Subcutaneous adipose tissue (tissue), 4 donors: ENCODE results near the gene TOMM22. TPM values are rescaled to one million over a fixed set of nuclear protein-coding genes. Genes with fewer than 3 reads are reported as not detected.

Source experiments
- total RNA-seq, 4 donors: library from RNA; depleted of rRNA; stranded (reverse); fragments of >200 nt; gene quantifications; one replicate each; pipeline ENCODE4 v1.1.0, GENCODE V29; 2016
- TF ChIP-seq, protein P1 (sequence below): fragments of 450-650 bp; IDR thresholded peaks from one replicate; pipeline ENCODE4 v1.5.1; 2016; ENCODE audit warnings: low read depth, mild to moderate bottlenecking, control low read depth, antibody characterized with exemption, moderate library complexity

The TOMM22 gene
- total RNA-seq, 4 donors from 2014 or later, result 26.6 to 52.2 (median 30.0) TPM

DNA sequence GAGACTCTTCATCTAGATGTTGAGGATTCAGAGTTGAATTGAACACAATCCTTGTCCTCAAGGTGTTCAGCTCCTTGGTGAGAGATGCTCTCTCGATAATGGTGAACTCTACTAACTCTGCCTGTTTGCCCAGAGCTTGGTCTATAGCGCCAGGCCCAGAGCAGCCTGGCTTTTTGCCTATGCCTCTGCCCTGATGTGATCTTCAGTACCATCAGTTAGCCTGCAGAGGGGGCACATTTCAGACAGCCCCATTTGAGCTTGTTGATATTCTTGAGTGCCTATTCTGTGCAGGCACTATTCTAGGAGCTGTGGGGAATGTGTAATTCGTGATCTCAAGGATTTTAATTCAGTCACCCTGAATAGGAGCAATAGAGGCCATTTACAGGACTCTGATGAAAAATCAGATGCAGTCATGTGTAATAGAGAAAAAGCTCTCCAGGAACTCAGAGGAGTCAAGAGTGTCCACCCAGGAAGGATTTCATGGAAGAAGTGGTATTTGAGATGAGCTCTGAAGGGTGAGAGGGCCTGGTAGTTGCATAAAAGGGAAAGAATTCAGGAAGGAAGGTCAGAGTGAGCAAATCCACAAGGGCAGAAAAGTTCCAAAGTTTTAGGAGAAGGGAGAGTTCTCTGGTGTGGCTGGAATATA, 43.3 kb downstream of the TOMM22 start:
- TF ChIP-seq, protein P1, sequence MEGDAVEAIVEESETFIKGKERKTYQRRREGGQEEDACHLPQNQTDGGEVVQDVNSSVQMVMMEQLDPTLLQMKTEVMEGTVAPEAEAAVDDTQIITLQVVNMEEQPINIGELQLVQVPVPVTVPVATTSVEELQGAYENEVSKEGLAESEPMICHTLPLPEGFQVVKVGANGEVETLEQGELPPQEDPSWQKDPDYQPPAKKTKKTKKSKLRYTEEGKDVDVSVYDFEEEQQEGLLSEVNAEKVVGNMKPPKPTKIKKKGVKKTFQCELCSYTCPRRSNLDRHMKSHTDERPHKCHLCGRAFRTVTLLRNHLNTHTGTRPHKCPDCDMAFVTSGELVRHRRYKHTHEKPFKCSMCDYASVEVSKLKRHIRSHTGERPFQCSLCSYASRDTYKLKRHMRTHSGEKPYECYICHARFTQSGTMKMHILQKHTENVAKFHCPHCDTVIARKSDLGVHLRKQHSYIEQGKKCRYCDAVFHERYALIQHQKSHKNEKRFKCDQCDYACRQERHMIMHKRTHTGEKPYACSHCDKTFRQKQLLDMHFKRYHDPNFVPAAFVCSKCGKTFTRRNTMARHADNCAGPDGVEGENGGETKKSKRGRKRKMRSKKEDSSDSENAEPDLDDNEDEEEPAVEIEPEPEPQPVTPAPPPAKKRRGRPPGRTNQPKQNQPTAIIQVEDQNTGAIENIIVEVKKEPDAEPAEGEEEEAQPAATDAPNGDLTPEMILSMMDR, result no peak

DNA sequence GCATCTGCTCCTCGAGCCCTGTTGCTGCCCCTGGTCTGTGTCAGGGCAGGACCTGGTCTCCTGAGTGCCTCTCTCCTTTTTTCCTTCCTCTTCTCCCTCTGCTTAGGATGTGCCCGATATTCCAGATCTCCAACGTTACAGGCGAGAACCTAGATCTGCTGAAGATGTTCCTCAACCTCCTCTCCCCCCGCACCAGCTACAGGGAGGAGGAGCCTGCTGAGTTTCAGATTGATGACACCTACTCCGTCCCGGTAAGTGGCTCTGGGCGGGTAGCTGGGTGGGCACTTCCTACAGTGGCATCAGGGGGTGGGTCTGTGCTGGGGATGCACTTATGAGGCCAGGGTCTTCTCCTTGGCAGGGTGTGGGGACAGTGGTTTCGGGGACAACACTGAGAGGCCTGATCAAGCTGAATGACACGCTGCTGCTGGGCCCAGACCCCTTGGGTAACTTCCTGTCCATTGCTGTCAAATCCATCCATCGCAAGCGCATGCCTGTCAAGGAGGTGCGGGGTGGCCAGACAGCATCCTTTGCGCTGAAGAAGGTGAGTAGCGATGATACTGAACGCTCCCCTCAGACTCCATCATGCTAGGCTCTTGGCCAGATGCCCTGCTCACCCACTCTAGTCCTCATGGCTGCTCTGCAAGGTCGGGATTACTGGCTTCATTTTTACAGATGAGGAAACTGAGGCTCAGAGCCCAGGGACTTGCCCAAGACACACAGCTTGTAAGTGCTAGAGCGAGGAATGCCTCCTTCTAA, 44.3 kb downstream of the TOMM22 start:
- TF ChIP-seq, protein P1, result no peak

DNA sequence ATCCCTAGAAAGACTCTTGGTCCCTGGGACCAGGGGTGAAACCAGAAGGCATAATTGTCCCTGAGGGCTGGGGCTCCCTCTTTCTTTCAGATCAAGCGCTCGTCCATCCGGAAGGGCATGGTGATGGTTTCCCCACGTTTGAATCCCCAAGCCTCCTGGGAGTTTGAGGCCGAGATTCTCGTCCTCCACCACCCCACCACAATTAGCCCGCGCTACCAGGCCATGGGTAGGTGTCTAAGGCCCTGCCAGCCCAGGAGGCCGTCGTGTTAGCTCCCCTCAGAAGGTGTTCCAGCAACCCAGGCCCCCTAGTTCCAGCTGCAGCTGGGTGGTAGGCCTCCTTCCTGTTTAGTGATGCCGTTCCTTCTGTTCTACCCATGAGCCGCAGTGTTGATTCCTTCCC, 45.4 kb downstream of the TOMM22 start:
- TF ChIP-seq, protein P1, result no peak

DNA sequence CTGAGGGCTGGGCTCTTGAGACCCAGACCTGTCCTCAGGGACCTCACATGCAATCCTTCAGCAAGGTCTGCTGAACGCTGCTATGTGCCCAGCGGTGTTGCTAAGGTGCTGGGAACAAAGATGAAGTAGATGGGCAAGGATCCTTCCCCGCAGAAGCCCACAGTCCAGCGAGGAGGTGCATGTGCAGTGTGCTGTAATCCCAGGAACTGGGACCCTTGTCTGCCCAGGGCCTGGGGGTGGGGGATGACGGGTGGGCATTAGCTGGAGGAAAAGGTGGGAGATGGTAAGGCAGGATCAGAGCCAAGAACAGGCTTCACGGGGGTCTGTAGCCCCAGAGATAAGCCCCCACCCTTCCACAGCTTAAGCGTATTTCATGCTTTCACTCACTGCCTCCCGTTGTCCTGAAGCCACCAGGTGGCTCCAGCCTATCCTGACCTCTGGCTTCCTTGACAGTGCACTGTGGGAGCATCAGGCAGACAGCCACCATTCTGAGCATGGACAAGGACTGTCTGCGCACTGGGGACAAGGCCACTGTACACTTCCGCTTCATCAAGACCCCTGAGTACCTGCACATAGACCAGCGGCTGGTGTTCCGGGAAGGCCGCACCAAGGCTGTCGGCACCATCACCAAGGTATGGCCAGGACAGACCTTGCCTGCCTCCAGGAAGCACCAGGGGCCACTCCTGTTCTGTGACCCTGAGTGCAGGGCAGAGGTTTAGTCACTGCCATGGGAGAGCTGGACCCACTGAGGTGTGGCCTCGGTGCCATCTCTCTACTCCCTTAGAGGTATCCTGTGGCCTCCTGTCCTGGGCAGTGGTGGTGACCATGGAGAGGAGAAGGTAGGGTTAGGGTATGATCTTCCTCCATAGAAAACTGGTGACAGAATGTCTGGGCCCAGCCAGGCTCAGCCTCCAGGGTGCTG, 46.0 kb downstream of the TOMM22 start:
- TF ChIP-seq, protein P1, result no peak

DNA sequence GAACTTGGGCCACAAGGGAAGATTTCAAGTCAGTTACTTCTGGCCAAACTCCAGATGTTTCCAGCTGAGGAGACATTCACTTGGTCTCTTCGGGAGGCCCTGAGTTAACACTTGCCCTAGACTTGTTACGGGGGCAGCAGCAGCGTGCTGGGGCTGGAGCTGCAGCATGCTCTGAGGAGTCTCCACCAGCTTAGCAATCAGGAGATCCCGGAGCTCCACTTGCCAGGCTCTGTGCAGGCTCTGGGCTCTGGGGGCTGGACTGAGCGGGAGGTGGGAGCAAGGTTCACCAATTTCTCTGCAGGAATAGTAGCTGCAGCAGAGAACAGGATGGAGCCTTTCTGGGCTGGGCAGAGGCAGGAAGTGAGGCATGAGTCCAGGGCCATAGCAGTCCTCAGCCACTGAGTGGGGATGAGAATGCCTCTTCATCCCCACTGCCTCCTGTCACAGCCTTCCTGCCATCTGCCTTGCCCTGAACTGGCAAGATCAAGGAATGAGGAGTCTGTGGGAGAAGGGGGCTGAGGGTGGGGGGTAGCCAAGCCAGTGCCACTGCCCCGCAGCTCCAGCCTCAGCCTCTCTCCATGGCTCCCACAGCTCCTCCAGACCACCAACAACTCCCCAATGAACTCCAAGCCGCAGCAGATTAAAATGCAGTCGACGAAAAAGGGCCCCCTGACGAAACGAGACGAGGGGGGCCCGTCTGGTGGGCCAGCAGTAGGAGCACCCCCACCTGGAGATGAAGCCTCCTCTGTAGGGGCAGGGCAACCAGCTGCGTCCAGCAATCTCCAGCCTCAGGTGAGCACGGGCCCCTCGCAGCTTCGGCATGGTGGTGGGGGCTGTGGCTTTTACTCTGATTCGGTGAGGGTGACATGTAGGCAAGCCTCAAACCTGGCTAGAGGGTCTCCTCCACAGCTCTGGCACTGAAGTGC, 47.4 kb downstream of the TOMM22 start:
- TF ChIP-seq, protein P1, result no peak

DNA sequence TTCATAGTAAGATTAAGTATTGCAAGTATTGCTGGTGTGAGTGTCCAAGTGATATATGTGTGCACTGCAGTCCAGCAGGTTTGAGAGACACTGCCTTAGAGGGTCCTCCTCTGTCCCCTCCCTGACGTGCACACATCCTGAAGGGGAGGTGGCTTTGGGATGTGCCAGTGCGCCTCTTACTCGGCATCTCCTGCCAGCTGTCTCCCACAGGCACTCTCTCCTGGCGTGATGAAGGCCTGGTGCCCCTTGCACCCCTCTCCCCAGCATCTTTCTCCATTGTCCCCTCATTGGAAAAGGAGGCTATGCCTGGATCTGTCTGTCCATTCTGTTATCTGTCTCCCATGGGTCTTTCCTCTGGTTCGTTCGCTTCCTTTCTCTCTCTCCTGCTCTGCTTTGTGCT, 48.2 kb downstream of the TOMM22 start:
- TF ChIP-seq, protein P1, result no peak
